Esophagus muscularis mucosa (tissue), 4 donors: ENCODE results near the gene HSPA4. TPM values are rescaled to one million over a fixed set of nuclear protein-coding genes. Genes with fewer than 3 reads are reported as not detected.
"Not testable (repeated sequence)": the region's sequence is repeated elsewhere in the genome, so short reads cannot be mapped to it uniquely, and the experiment has no call there.

Source experiments
- DNase-seq: peaks from one replicate; pipeline ENCODE4 v3.0.0-alpha.2; 2017; ENCODE audit errors: extremely low spot score
- H3K27ac ChIP-seq, 4 donors: fragments of 200-600 bp; sonication (generic); replicated peaks in 1 of 4; 1 replicate in 3 of 4; 2 replicates in 1 of 4; pipeline ENCODE4 v1.5.1; 2016 to 2019; ENCODE audit warnings: mild to moderate bottlenecking in 1 of 4
- H3K27me3 ChIP-seq, 4 donors: fragments of 200-600 bp; sonication (generic); one replicate each; pipeline versions ENCODE4 v1.5.1 to v1.6.0; 2016 to 2019
- H3K36me3 ChIP-seq, 4 donors: fragments of 200-600 bp; sonication (generic); one replicate each; pipeline ENCODE4 v1.5.1; 2016 to 2019
- H3K4me1 ChIP-seq, 4 donors: fragments of 200-600 bp; sonication (generic); one replicate each; pipeline ENCODE4 v1.5.1; 2016 to 2019
- H3K4me3 ChIP-seq, 4 donors: fragments of 200-600 bp; sonication (generic); 1 replicate in 2 of 4; 2 replicates in 2 of 4; pipeline ENCODE4 v1.5.1; 2016 to 2019; ENCODE audit warnings: mild to moderate bottlenecking in 4 of 4, moderate library complexity in 1 of 4
- H3K9me3 ChIP-seq, 4 donors: fragments of 200-600 bp; sonication (generic); 1 replicate in 3 of 4; 2 replicates in 1 of 4; pipeline ENCODE4 v1.5.1; 2016 to 2019
- CTCF ChIP-seq, 3 experiments: fragments of 200-600 bp in 2 of 3; fragments of 450-650 bp in 1 of 3; sonication (generic) in 2 of 3; IDR thresholded peaks; one replicate each; pipeline ENCODE4 v1.5.1; 2017 to 2019; ENCODE audit warnings: antibody characterized with exemption in 3 of 3, mild to moderate bottlenecking in 2 of 3, moderate library complexity in 1 of 3
- EP300 ChIP-seq: sonication (generic); formaldehyde crosslinking; IDR thresholded peaks from one replicate; pipeline ENCODE4 v1.6.1; 2017; ENCODE audit warnings: antibody characterized with exemption
- POLR2A ChIP-seq: fragments of 450-650 bp; IDR thresholded peaks from one replicate; pipeline ENCODE4 v1.6.1; 2017; ENCODE audit warnings: antibody characterized with exemption, moderate library complexity, mild to moderate bottlenecking, low read depth
- POLR2AphosphoS5 ChIP-seq, 2 donors: sonication (generic); formaldehyde crosslinking; IDR thresholded peaks; one replicate each; pipeline ENCODE4 v1.6.1; 2017; ENCODE audit warnings: antibody characterized with exemption in 2 of 2
- WGBS: methylation state at CpG from one replicate; pipeline ENCODE4 v1.1.5; 2018; 5-methylcytosine and 5-hydroxymethylcytosine counted together
- intact Hi-C: fragments of 100-400 bp; cut with DNase I; formaldehyde crosslinking; loops from one replicate; pipeline ENCODE4 v1.15.1; 2023
- total RNA-seq, 4 donors: library from RNA; depleted of rRNA; stranded (reverse); fragments of >200 nt; gene quantifications; one replicate each; pipeline versions ENCODE4 v1.1.0 to v1.2.1, GENCODE V29; 2016

The HSPA4 gene
- total RNA-seq, 4 donors from 2014 or later = 54.1 to 65.2 (median 55.3) TPM

- Histone ChIP-seq H3K4me3 (no peak overlapping the region), H3K9me3 (no peaks in the 10 kb centered on the region), H3K4me1 (peaks cover 0 to 19% (median 14%) of the 10 kb centered on the region in 4 donors), H3K27ac (no peak overlapping the region), H3K27me3 (no peaks in the 10 kb centered on the region), H3K36me3 (peaks cover 0 to 38% (median 19%) of the 10 kb centered on the region in 4 donors)
- 82% methylated on average over 4 of the region's 4 CpGs for WGBS
- TF ChIP-seq POLR2AphosphoS5 (IDR thresholded peaks at IDR 0.05) (no peak), POLR2A (no peak), EP300 (no peak), CTCF (IDR thresholded peaks at IDR 0.05) (no peak)
- no peak for DNase-seq
- intact Hi-C loops = no loop called here
Observed at GRCh38 chr5:133082128-133082527, 30.3 kb downstream of the HSPA4 start.

GRCh38 chr5:133083901-133084300 is 32.1 kb downstream of the HSPA4 start:
- Histone ChIP-seq H3K4me1 (peaks cover 0 to 19% (median 12%) of the 10 kb centered on the region in 4 donors), H3K4me3 (no peak overlapping the region), H3K27me3 (no peaks in the 10 kb centered on the region), H3K9me3 (no peaks in the 10 kb centered on the region), H3K27ac (no peak overlapping the region), H3K36me3 (peaks cover under 1 to 43% (median 30%) of the 10 kb centered on the region in 4 donors)
- intact Hi-C loops = no loop called here
- TF ChIP-seq POLR2A = no peak
- no peak for TF ChIP-seq POLR2AphosphoS5 (IDR thresholded peaks at IDR 0.05)
- no peak for TF ChIP-seq CTCF (IDR thresholded peaks at IDR 0.05)
- TF ChIP-seq EP300 = no peak
- WGBS = 97% methylated on average over 1 of the region's 1 CpG
- DNase-seq = no peak

GRCh38 chr5:133085171-133085570 is 33.4 kb downstream of the HSPA4 start:
- H3K9me3 ChIP-seq, H3K27me3 ChIP-seq, H3K4me1 ChIP-seq, DNase-seq, intact Hi-C loops, H3K27ac ChIP-seq, H3K4me3 ChIP-seq: not testable (repeated sequence)
- 94% methylated on average over 6 of the region's 6 CpGs for WGBS
- H3K36me3 ChIP-seq = peaks cover 13 to 56% (median 40%) of the 10 kb centered on the region in 4 donors

GRCh38 chr5:133086366-133086875 is 34.6 kb downstream of the HSPA4 start:
- H3K4me1 ChIP-seq = peaks cover 0 to under 1% (median 0%) of the 10 kb centered on the region in 4 donors
- H3K9me3 ChIP-seq = no peaks in the 10 kb centered on the region
- H3K27me3 ChIP-seq = no peaks in the 10 kb centered on the region
- no peak overlapping the region for H3K27ac ChIP-seq
- intact Hi-C loops = no loop called here
- DNase-seq = no peak
- TF ChIP-seq POLR2AphosphoS5 (IDR thresholded peaks at IDR 0.05) (no peak), CTCF (IDR thresholded peaks at IDR 0.05) (no peak), EP300 (no peak), POLR2A (no peak)
- H3K36me3 ChIP-seq = peaks cover 19 to 68% (median 51%) of the 10 kb centered on the region in 4 donors
- no peak overlapping the region for H3K4me3 ChIP-seq
- 87% methylated on average over 4 of the region's 4 CpGs for WGBS

- Histone ChIP-seq H3K9me3 (no peaks in the 10 kb centered on the region), H3K27me3 (no peaks in the 10 kb centered on the region), H3K36me3 (peaks cover 35 to 85% (median 61%) of the 10 kb centered on the region in 4 donors), H3K4me3 (no peak overlapping the region), H3K4me1 (no peaks in the 10 kb centered on the region), H3K27ac (no peak overlapping the region)
- intact Hi-C loops = no loop called here
- WGBS = 95% methylated on average over 3 of the region's 3 CpGs
- no peak for DNase-seq
- TF ChIP-seq POLR2A (no peak), CTCF (IDR thresholded peaks at IDR 0.05) (no peak), POLR2AphosphoS5 (IDR thresholded peaks at IDR 0.05) (no peak), EP300 (no peak)
Observed at GRCh38 chr5:133088064-133088463, 36.3 kb downstream of the HSPA4 start.
